ENCODE results near the gene CSRNP3. TPM values are rescaled to one million over a fixed set of nuclear protein-coding genes. Genes with fewer than 3 reads are reported as not detected.

CSRNP3 gene
- total and polyA plus RNA-seq, 9 donors, result 2.9 to 16.2 (median 6.9) TPM

DNA sequence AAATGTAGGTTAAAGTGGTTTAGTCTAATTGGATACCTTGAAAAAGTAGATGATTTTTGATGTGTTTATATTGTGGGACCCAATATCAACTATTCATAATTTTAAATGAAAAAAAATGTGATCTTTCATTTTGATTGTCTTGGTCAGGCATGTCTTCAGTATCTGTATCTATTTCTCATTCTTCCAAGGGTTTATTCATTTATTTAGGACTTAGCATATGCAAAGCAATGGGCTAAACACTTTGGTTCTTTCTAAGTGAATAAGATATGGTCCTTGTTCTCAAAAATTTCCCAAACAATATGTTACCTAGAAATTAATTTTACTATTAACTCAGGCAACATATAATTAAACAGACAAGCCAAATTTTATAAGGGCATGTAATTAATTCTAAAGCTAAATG lies 49.1 kb downstream of the CSRNP3 start:
- TF ChIP-seq, protein P1, sequence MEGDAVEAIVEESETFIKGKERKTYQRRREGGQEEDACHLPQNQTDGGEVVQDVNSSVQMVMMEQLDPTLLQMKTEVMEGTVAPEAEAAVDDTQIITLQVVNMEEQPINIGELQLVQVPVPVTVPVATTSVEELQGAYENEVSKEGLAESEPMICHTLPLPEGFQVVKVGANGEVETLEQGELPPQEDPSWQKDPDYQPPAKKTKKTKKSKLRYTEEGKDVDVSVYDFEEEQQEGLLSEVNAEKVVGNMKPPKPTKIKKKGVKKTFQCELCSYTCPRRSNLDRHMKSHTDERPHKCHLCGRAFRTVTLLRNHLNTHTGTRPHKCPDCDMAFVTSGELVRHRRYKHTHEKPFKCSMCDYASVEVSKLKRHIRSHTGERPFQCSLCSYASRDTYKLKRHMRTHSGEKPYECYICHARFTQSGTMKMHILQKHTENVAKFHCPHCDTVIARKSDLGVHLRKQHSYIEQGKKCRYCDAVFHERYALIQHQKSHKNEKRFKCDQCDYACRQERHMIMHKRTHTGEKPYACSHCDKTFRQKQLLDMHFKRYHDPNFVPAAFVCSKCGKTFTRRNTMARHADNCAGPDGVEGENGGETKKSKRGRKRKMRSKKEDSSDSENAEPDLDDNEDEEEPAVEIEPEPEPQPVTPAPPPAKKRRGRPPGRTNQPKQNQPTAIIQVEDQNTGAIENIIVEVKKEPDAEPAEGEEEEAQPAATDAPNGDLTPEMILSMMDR (IDR thresholded peaks at IDR 0.05), result no peak
- no peak for TF ChIP-seq POLR2A (IDR thresholded peaks at IDR 0.05)
- TF ChIP-seq EP300 (IDR thresholded peaks at IDR 0.05), result no peak
- Histone ChIP-seq H3K9me3 (no peaks in the 10 kb centered on the region), H3K27me3 (no peaks in the 10 kb centered on the region), H3K4me1 (ENCODE audit: insufficient read depth) (no peaks in the 10 kb centered on the region), H3K4me3 (no peak overlapping the region), H3K36me3 (no peaks in the 10 kb centered on the region), H3K27ac (no peak overlapping the region)
- intact Hi-C loops (cut with DNase I), result no loop called here
- no peak for DNase-seq

DNA sequence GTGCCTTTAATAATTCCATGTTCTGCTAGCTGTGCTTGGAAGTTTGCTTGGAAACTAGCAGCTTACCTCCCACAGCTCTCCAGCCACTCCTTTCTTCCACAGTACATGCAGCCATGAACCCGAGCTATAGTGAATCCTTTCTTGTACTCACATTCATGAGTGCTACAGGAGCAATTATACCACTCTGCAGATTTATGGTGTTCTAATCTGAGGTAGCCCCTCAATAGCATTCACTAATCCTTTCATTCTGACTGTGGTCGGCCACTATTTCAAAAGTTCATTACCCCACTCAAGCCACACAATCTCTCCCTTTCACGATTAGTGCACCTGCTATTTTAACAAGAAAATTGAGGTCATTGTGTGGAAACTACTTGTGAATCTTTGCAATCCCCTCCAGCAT lies 53.2 kb downstream of the CSRNP3 start:
- Histone ChIP-seq H3K27ac (no peak overlapping the region), H3K4me3 (no peak overlapping the region), H3K4me1 (ENCODE audit: insufficient read depth) (no peaks in the 10 kb centered on the region), H3K27me3 (no peaks in the 10 kb centered on the region), H3K9me3 (no peaks in the 10 kb centered on the region), H3K36me3 (no peaks in the 10 kb centered on the region)
- 70 to 78% (median 72%) methylated on average over 3 of the region's 3 CpGs for WGBS, 3 donors
- DNase-seq, result no peak
- intact Hi-C loops (cut with DNase I), result no loop called here
- TF ChIP-seq POLR2A (IDR thresholded peaks at IDR 0.05) (no peak), EP300 (IDR thresholded peaks at IDR 0.05) (no peak)
- TF ChIP-seq, protein P1 (IDR thresholded peaks at IDR 0.05), result no peak

DNA sequence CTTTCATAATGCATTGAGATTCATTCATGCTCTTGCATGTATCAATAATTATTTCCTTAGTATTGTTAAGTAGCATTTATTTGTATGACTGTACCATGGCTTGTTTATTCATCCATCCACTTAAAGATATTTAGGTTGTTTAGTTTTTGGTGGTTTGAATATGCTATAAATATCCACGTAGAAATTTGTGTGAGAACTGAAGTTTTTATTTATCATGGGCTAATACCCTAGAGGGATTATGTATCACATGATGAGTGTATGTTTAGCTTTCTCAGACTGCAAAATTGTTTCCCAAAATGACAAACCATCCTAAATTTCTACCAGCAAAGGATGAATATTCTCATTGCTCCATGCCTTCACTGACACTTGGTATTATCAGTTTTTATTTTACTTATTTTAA lies 55.2 kb downstream of the CSRNP3 start:
- Histone ChIP-seq H3K9me3 (no peaks in the 10 kb centered on the region), H3K4me3 (no peak overlapping the region), H3K4me1 (ENCODE audit: insufficient read depth) (no peaks in the 10 kb centered on the region), H3K27ac (no peak overlapping the region), H3K36me3 (no peaks in the 10 kb centered on the region), H3K27me3 (no peaks in the 10 kb centered on the region)
- TF ChIP-seq EP300 (IDR thresholded peaks at IDR 0.05) (no peak), POLR2A (IDR thresholded peaks at IDR 0.05) (no peak)
- TF ChIP-seq, protein P1 (IDR thresholded peaks at IDR 0.05), result no peak
- DNase-seq, result no peak
- WGBS, 3 donors, result 79 to 91% (median 83%) methylated on average over 1 of the region's 1 CpG
- intact Hi-C loops (cut with DNase I), result no loop called here

DNA sequence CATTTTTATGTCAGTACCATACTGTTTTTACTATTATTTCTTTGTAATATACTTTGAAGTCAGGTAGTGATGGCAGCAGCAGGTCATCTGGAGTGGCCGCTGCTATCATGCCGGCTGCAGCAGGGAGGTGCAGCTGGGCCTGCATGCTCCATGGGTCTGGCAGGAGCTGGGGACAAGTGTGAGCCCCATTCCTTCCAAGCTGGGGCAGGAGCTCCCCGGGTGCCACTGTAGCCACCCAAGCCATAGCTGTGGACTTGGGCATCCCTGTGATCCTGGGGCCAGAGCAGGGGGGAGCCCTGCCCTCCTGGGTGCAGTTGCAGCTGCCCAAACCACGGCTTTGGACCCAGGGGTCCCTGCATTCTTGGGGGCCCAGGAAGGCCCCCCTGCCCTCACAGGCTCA lies 59.2 kb downstream of the CSRNP3 start:
- 93 to 99% (median 95%) methylated on average over 4 of the region's 4 CpGs for WGBS, 3 donors
- H3K4me3 ChIP-seq, result no peak overlapping the region
- intact Hi-C loops (cut with DNase I), result no loop called here
- H3K4me1 ChIP-seq (ENCODE audit: insufficient read depth), result no peaks in the 10 kb centered on the region
- no peak overlapping the region for H3K27ac ChIP-seq
- H3K9me3 ChIP-seq, result no peaks in the 10 kb centered on the region
- TF ChIP-seq, protein P1 (IDR thresholded peaks at IDR 0.05), result no peak
- TF ChIP-seq EP300 (IDR thresholded peaks at IDR 0.05), result no peak
- TF ChIP-seq POLR2A (IDR thresholded peaks at IDR 0.05), result no peak
- no peaks in the 10 kb centered on the region for H3K36me3 ChIP-seq
- H3K27me3 ChIP-seq, result no peaks in the 10 kb centered on the region
- DNase-seq, result no peak

DNA sequence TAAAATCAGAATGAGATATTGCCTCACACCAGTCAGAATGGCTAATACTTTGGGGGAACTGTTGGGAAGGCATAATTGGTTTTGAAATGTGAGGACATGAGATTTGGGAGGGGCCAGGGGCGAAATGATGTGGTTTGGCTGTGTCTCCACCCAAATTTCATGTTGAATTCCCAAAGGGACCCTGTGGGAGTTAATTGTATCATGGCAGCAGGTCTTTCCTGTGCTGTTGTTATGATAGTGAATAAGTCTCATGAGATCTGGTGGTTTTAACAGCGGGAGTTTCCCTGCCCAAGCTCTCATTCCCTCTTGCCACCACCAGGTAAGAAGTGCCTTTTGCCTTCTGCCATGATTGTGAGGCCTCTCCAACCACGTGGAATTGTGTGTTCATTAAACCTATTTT lies 59.6 kb downstream of the CSRNP3 start:
- Histone ChIP-seq H3K9me3 (no peaks in the 10 kb centered on the region), H3K36me3 (no peaks in the 10 kb centered on the region), H3K27me3 (no peaks in the 10 kb centered on the region), H3K4me3 (no peak overlapping the region), H3K27ac (no peak overlapping the region), H3K4me1 (ENCODE audit: insufficient read depth) (no peaks in the 10 kb centered on the region)
- 88 to 95% (median 94%) methylated on average over 3 of the region's 3 CpGs for WGBS, 3 donors
- DNase-seq, result no peak
- no peak for TF ChIP-seq POLR2A (IDR thresholded peaks at IDR 0.05)
- TF ChIP-seq, protein P1 (IDR thresholded peaks at IDR 0.05), result no peak
- no peak for TF ChIP-seq EP300 (IDR thresholded peaks at IDR 0.05)
- intact Hi-C loops (cut with DNase I), result no loop called here

Measured in ovary (tissue), 9 donors.